GM12878 (cell line): ENCODE results near the gene DCAF5. TPM values are rescaled to one million over a fixed set of nuclear protein-coding genes. Genes with fewer than 3 reads are reported as not detected.

Source experiments
- CHD2 ChIP-seq: IDR thresholded peaks from 2 replicates; pipeline ENCODE4 v1.6.1; 2011; ENCODE audit warnings: low read depth, low read length, improper control_type of control experiment, borderline replicate concordance
- EGR1 ChIP-seq, 2 experiments: IDR thresholded peaks; 1 replicate in 1 of 2; 2 replicates in 1 of 2; pipeline ENCODE4 v1.6.1; 2011 to 2012; ENCODE audit warnings: low read depth in 2 of 2, low read length in 2 of 2, borderline replicate concordance in 1 of 2, mild to moderate bottlenecking in 1 of 2, moderate library complexity in 1 of 2
- GABPA ChIP-seq: IDR thresholded peaks from 2 replicates; pipeline ENCODE4 v1.6.1; 2014; ENCODE audit warnings: antibody characterized with exemption, low read depth, mild to moderate bottlenecking, inconsistent platforms
- MTA3 ChIP-seq: IDR thresholded peaks from 2 replicates; pipeline ENCODE4 v1.6.1; 2012; ENCODE audit warnings: low read length, inconsistent platforms, borderline replicate concordance
- SIX5 ChIP-seq: IDR thresholded peaks from 2 replicates; pipeline ENCODE4 v1.6.1; 2011; ENCODE audit warnings: mild to moderate bottlenecking, low read depth, low read length, moderate library complexity; ENCODE audit not compliant: severe bottlenecking
- SREBF2 ChIP-seq: IDR thresholded peaks from 2 replicates; pipeline ENCODE4 v1.6.1; 2012; ENCODE audit warnings: mild to moderate bottlenecking, low read length
- polyA plus RNA-seq, 11 experiments: library from polyadenylated mRNA; depleted of rRNA in 4 of 11; unstranded in 6 of 11; stranded (reverse) in 5 of 11; fragments of >200 nt; fragmentation: Nextera tagmentation in 4 of 11; fragmentation: Illumina TruSeq in 1 of 11; extraction: Ambion mirVana in 4 of 11; extraction: Trizol in 1 of 11; gene quantifications; 1 replicate in 1 of 11; 2 replicates in 10 of 11; pipeline versions ENCODE4 v1.2.1 to v1.2.3, GENCODE V29; 2011 to 2016; ENCODE audit warnings: inconsistent platforms in 2 of 11, missing spikeins in 2 of 11, low read depth in 1 of 11
- small RNA-seq: library from RNA; depleted of rRNA; stranded (forward); fragments of <200 nt; gene quantifications from one replicate; pipeline ENCODE3, GENCODE V24; 2014
- total RNA-seq, 4 experiments: library from RNA; depleted of rRNA in 3 of 4; stranded (reverse); fragments of >200 nt in 3 of 4; fragmentation: Illumina TruSeq in 1 of 4; extraction: Trizol in 1 of 4; gene quantifications; 2 replicates each; pipeline versions ENCODE4 v1.2.1 to v1.2.3, GENCODE V29; 2013 to 2021
- TF ChIP-seq, protein P1 (sequence below): fragments of 150-350 bp; IDR thresholded peaks from 2 replicates; pipeline ENCODE4 v1.6.1; 2014; ENCODE audit warnings: mild to moderate bottlenecking, low read depth, low read length

Gene DCAF5
- total and polyA plus RNA-seq, 10 of the 15 experiments (the other 5 are each of a cell fraction or from before 2014, with no cell fraction given): 6.8 to 38.1 (median 19.1) TPM

DNA sequence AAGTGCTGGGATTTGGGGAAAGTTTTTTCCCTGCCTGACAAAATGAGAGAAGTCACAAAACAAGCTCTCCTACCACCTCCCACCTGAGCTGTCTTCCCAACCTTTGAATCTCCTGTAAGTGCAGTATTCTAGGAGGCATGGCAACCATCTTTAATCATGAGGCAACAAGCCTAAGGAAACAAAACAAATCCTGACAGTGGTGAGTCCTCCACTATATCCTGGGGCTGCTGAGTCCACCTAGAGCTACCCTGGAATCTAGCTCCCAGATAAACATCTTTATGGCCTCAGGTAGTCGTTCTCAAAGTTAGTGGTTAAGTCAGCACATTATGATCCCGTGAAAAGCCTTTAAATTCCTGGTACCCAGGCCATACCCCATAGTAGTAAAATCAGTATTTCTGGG is 151.5 kb downstream of the DCAF5 start (continued):
- TF ChIP-seq, protein P1, sequence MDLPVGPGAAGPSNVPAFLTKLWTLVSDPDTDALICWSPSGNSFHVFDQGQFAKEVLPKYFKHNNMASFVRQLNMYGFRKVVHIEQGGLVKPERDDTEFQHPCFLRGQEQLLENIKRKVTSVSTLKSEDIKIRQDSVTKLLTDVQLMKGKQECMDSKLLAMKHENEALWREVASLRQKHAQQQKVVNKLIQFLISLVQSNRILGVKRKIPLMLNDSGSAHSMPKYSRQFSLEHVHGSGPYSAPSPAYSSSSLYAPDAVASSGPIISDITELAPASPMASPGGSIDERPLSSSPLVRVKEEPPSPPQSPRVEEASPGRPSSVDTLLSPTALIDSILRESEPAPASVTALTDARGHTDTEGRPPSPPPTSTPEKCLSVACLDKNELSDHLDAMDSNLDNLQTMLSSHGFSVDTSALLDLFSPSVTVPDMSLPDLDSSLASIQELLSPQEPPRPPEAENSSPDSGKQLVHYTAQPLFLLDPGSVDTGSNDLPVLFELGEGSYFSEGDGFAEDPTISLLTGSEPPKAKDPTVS: no peak
- TF ChIP-seq SIX5 (no peak), GABPA (no peak), CHD2 (no peak), MTA3 (no peak), EGR1 (IDR thresholded peaks at IDR 0.05; ENCODE audit: borderline replicate concordance in 1 of 2, low read depth in 2 of 2, low read length in 2 of 2) (no peak), SREBF2 (no peak)
- TF ChIP-seq, all 136 proteins: peak for 0

Small RNA genes within 50 kb of the gene (small RNA-seq; reads per million reads assigned to genes)
- not detected for gene RF00019
- gene RPS29P1: not detected

Other genes starting within 250 kb of the DCAF5 start
- 2.2 and 3.3 TPM in 2 replicates for gene ACTN1, start 173.8 kb downstream of the DCAF5 start, total RNA-seq (2014; rRNA removed)
- 1.2 and 1.9 TPM in 2 replicates for gene ACTN1, start 173.8 kb downstream of the DCAF5 start, total RNA-seq (2014; rRNA removed; fragmentation: Illumina TruSeq; extraction: Trizol)
- gene ACTN1, start 173.8 kb downstream of the DCAF5 start, total RNA-seq (2021): 3.8 and 5.7 TPM in 2 replicates
- gene ACTN1, start 173.8 kb downstream of the DCAF5 start, polyA plus RNA-seq (2011; rRNA removed): 18.5 and 39.4 TPM in 2 replicates
- gene ACTN1, start 173.8 kb downstream of the DCAF5 start, polyA plus RNA-seq (2014; fragmentation: Illumina TruSeq; extraction: Trizol): 2.4 and 5.0 TPM in 2 replicates
- under 1 TPM; 0.14 to 0.51 TPM for gene ACTN1, start 173.8 kb downstream of the DCAF5 start, polyA plus RNA-seq (2014; fragmentation: Nextera tagmentation; extraction: Ambion mirVana)
- 2.8 and 3.1 TPM in 2 replicates for gene ACTN1, start 173.8 kb downstream of the DCAF5 start, polyA plus RNA-seq (2014; rRNA removed)
- 1 to 10 TPM; 3.0 to 3.1 TPM for gene ACTN1, start 173.8 kb downstream of the DCAF5 start, polyA plus RNA-seq (2016; fragmentation: Nextera tagmentation; extraction: Ambion mirVana)
- gene EXD2, start 38.4 kb upstream of the DCAF5 start, total RNA-seq (2014; rRNA removed): 3.9 and 6.2 TPM in 2 replicates
- gene EXD2, start 38.4 kb upstream of the DCAF5 start, total RNA-seq (2014; rRNA removed; fragmentation: Illumina TruSeq; extraction: Trizol): 3.6 and 3.7 TPM in 2 replicates
- gene EXD2, start 38.4 kb upstream of the DCAF5 start, total RNA-seq (2021): 5.8 and 6.2 TPM in 2 replicates
- gene EXD2, start 38.4 kb upstream of the DCAF5 start, polyA plus RNA-seq (2011; rRNA removed): 12.4 and 13.3 TPM in 2 replicates
- gene EXD2, start 38.4 kb upstream of the DCAF5 start, polyA plus RNA-seq (2014; fragmentation: Illumina TruSeq; extraction: Trizol): 4.7 and 5.9 TPM in 2 replicates
- 1 to 10 TPM; 1.0 to 1.3 TPM for gene EXD2, start 38.4 kb upstream of the DCAF5 start, polyA plus RNA-seq (2014; fragmentation: Nextera tagmentation; extraction: Ambion mirVana)
- gene EXD2, start 38.4 kb upstream of the DCAF5 start, polyA plus RNA-seq (2014; rRNA removed): 4.0 and 4.5 TPM in 2 replicates
- gene EXD2, start 38.4 kb upstream of the DCAF5 start, polyA plus RNA-seq (2016; fragmentation: Nextera tagmentation; extraction: Ambion mirVana): 1 to 10 TPM; 6.1 to 6.7 TPM
- gene GALNT16, start 107.0 kb upstream of the DCAF5 start, total RNA-seq (2014; rRNA removed): under 0.01 and 0.05 TPM in 2 replicates
- gene GALNT16, start 107.0 kb upstream of the DCAF5 start, total RNA-seq (2014; rRNA removed; fragmentation: Illumina TruSeq; extraction: Trizol): 0.04 TPM in 1 of 2 replicates, not detected in the other
- 0.03 TPM in 1 of 2 replicates, not detected in the other for gene GALNT16, start 107.0 kb upstream of the DCAF5 start, total RNA-seq (2021)
- 0.08 and 0.13 TPM in 2 replicates for gene GALNT16, start 107.0 kb upstream of the DCAF5 start, polyA plus RNA-seq (2011; rRNA removed)
- gene GALNT16, start 107.0 kb upstream of the DCAF5 start, polyA plus RNA-seq (2014; fragmentation: Illumina TruSeq; extraction: Trizol): 0.03 TPM in 2 replicates
- under 1 TPM in 1 of 2 experiments, not detected in 1; 0.02 TPM for gene GALNT16, start 107.0 kb upstream of the DCAF5 start, polyA plus RNA-seq (2014; fragmentation: Nextera tagmentation; extraction: Ambion mirVana)
- gene GALNT16, start 107.0 kb upstream of the DCAF5 start, polyA plus RNA-seq (2014; rRNA removed): 0.01 and 0.05 TPM in 2 replicates
- gene GALNT16, start 107.0 kb upstream of the DCAF5 start, polyA plus RNA-seq (2016; fragmentation: Nextera tagmentation; extraction: Ambion mirVana): not detected
- gene ERH, start 245.2 kb upstream of the DCAF5 start, total RNA-seq (2014; rRNA removed): 236 and 275 TPM in 2 replicates
- gene ERH, start 245.2 kb upstream of the DCAF5 start, total RNA-seq (2014; rRNA removed; fragmentation: Illumina TruSeq; extraction: Trizol): 440 and 441 TPM in 2 replicates
- gene ERH, start 245.2 kb upstream of the DCAF5 start, total RNA-seq (2021): 375 and 388 TPM in 2 replicates
- 491 and 785 TPM in 2 replicates for gene ERH, start 245.2 kb upstream of the DCAF5 start, polyA plus RNA-seq (2011; rRNA removed)
- 390 and 413 TPM in 2 replicates for gene ERH, start 245.2 kb upstream of the DCAF5 start, polyA plus RNA-seq (2014; fragmentation: Illumina TruSeq; extraction: Trizol)
- 100 to 1,000 TPM; 538 to 852 TPM for gene ERH, start 245.2 kb upstream of the DCAF5 start, polyA plus RNA-seq (2014; fragmentation: Nextera tagmentation; extraction: Ambion mirVana)
- 269 and 302 TPM in 2 replicates for gene ERH, start 245.2 kb upstream of the DCAF5 start, polyA plus RNA-seq (2014; rRNA removed)
- gene ERH, start 245.2 kb upstream of the DCAF5 start, polyA plus RNA-seq (2016; fragmentation: Nextera tagmentation; extraction: Ambion mirVana): 100 to 1,000 TPM; 255 to 334 TPM
- gene SLC39A9, start 245.6 kb upstream of the DCAF5 start, total RNA-seq (2014; rRNA removed): 66.3 and 76.5 TPM in 2 replicates
- gene SLC39A9, start 245.6 kb upstream of the DCAF5 start, total RNA-seq (2014; rRNA removed; fragmentation: Illumina TruSeq; extraction: Trizol): 65.4 and 69.1 TPM in 2 replicates
- 55.8 and 58.7 TPM in 2 replicates for gene SLC39A9, start 245.6 kb upstream of the DCAF5 start, total RNA-seq (2021)
- 109 and 121 TPM in 2 replicates for gene SLC39A9, start 245.6 kb upstream of the DCAF5 start, polyA plus RNA-seq (2011; rRNA removed)
- gene SLC39A9, start 245.6 kb upstream of the DCAF5 start, polyA plus RNA-seq (2014; fragmentation: Illumina TruSeq; extraction: Trizol): 50.2 and 58.3 TPM in 2 replicates
- 10 to 100 TPM; 19.9 to 29.5 TPM for gene SLC39A9, start 245.6 kb upstream of the DCAF5 start, polyA plus RNA-seq (2014; fragmentation: Nextera tagmentation; extraction: Ambion mirVana)
- 35.1 and 40.9 TPM in 2 replicates for gene SLC39A9, start 245.6 kb upstream of the DCAF5 start, polyA plus RNA-seq (2014; rRNA removed)
- 10 to 100 TPM; 40.8 to 43.7 TPM for gene SLC39A9, start 245.6 kb upstream of the DCAF5 start, polyA plus RNA-seq (2016; fragmentation: Nextera tagmentation; extraction: Ambion mirVana)